ENCODE data around the gene CCDC106. TPM values are rescaled to one million over a fixed set of nuclear protein-coding genes. Genes with fewer than 3 reads are reported as not detected.

CCDC106 gene
- total RNA-seq, 4 donors from 2014 or later, result 1.8 to 24.1 (median 8.4) TPM

DNA sequence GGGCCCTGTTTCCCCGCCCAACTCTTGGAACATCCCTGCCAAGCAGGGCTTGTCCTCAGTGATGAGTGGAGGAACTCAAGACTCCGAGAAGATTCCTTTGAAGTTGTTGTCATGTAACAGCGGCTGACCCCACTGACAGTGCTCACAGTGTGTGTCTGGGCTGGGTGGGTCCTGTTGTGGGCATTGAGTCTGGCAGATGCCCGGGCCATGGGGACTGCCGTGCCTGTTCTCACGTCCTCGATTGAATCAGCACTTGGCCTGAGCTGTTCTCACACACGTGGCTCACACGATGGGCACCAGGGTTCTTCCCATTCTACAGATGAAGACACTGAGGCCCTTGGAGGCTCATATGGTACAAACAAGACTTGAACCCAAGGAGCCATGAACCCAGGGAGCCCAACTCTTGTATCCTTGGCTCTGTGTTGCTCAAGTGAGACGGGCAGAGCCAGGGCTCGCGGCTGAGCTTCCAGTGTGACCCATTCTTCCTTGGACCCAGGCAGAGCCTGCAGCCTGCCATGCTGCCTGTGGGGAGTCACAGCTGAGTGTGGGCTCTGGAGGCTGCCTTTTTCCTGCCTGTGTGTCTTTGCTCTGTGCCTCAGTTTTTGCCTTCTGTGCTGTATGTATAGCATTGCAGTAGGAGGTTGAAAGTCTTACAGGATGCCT, 18.5 kb downstream of the CCDC106 start:
- TF ChIP-seq, protein P1, sequence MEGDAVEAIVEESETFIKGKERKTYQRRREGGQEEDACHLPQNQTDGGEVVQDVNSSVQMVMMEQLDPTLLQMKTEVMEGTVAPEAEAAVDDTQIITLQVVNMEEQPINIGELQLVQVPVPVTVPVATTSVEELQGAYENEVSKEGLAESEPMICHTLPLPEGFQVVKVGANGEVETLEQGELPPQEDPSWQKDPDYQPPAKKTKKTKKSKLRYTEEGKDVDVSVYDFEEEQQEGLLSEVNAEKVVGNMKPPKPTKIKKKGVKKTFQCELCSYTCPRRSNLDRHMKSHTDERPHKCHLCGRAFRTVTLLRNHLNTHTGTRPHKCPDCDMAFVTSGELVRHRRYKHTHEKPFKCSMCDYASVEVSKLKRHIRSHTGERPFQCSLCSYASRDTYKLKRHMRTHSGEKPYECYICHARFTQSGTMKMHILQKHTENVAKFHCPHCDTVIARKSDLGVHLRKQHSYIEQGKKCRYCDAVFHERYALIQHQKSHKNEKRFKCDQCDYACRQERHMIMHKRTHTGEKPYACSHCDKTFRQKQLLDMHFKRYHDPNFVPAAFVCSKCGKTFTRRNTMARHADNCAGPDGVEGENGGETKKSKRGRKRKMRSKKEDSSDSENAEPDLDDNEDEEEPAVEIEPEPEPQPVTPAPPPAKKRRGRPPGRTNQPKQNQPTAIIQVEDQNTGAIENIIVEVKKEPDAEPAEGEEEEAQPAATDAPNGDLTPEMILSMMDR (IDR thresholded peaks at IDR 0.05; ENCODE audit: low read depth), result no peak

DNA sequence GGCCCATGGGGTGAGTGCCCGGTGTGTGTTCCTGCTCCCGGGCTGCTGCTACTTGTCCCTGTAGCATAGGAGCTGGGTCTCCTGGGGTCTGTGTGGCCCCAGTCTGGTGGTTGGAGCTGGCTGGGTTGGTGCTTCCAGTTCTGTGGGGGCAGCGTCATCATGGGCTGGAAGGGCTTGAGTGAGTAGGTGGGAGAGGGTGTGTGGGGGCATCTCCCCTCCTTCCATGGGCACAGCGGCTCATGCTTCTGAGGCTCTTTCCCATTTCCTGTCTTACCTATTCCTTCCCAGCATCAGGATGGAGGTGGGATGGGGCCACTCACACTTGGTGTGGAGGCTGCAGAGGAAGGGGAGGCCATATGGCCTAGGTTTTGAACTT, 19.0 kb downstream of the CCDC106 start:
- TF ChIP-seq, protein P1 (IDR thresholded peaks at IDR 0.05; ENCODE audit: low read depth), result no peak

DNA sequence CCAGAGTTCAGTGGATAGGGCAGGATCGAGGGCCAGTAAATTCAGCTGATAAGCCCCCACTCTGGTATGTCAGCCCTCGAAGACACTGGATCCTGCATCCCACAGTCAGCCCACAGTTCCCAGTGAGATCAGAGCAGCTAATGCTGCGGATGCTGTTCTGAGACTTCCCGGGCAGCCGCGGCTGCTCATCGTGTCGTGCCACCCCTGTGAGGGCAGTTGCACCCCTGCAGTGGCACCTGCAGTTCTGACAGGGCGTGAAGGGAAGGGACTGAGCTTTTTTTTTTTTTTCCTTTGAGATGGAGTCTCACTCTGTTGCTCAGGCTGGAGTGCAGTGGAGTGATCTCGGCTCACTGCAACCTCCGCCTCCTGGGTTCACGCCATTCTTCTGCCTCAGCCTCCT, 19.5 kb downstream of the CCDC106 start:
- TF ChIP-seq, protein P1 (IDR thresholded peaks at IDR 0.05; ENCODE audit: low read depth), result no peak

DNA sequence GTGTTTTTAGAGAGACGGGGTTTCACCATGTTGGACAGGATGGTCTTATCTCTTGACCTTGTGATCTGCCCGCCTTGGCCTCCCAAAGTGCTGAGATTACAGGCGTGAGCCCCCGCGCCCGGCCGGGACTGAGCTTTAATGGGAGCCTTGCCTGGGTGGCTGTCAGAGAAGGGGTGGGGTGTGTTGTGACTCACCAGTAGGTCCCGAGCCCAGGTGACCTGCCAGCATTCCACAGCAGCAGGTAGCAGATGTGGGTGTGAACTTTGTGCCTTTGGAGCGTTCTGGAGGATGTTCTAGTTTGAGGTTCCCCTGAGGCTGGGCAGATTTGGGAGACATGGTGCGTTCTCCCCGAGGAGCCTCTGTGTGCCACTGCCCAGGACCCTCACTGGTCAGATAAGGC, 19.9 kb downstream of the CCDC106 start:
- TF ChIP-seq, protein P1 (IDR thresholded peaks at IDR 0.05; ENCODE audit: low read depth), result no peak

DNA sequence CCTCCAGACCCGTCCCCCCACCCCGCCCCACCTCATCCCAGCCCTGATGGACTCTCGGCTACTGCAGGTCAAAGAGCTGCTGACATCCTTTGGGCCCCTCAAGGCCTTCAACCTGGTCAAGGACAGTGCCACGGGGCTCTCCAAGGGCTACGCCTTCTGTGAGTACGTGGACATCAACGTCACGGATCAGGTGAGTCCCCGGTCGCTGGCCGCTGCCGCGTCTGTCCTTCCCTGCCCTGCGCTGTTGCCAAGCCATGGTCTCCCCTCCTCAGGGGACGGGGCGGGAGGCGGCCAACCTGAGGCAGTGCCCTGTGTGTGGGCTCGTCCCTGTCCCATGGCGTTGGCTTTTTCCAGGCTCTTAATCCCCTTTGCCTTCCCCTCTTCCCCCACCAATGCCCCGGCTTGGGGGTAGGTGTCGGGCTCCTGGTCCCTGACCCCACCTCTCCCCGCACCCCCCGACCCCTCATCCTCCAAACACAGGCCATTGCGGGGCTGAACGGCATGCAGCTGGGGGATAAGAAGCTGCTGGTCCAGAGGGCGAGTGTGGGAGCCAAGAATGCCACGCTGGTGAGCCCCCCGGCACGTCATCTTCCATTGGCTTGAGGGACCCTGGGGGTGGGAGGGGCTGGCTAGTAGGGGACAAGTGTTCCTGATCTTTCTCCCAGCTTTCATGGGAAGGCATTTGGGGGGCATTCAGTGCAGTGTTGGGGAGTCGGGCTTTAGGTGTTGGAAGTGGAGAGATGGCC, 20.8 kb downstream of the CCDC106 start:
- TF ChIP-seq, protein P1 (IDR thresholded peaks at IDR 0.05; ENCODE audit: low read depth), result no peak

DNA sequence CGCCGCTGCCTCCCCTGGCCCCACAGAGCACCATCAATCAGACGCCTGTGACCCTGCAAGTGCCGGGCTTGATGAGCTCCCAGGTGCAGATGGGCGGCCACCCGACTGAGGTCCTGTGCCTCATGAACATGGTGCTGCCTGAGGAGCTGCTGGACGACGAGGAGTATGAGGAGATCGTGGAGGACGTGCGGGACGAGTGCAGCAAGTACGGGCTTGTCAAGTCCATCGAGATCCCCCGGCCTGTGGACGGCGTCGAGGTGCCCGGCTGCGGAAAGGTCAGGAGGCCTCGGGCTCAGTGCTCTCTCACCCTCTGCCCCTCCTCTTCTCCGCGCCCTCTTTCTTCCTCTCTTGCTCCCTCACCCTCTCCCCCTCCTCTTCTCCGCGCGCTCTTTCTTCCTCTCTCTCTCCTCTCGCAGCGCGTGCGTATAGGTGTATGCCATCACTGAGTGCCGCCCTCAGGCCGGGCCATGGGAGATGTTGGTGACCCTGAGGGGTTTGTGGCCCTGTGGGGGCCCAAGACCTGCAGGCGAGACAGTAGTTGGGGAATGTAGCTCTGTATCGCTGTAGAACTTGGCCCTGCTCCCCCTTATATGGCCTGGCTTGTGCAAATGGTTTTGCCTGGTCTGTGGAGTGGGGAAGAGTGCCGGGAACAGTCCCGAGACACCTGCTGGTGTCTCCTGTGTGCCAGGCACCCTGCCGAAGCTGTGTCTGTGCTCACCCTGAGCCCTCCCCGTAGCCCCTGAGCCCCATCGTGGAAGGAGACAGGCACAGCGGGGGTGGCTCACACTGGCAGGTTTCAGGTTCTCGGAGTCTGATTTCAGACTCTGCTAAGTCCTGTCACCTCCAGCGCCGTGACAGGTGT, 21.6 kb downstream of the CCDC106 start:
- TF ChIP-seq, protein P1 (IDR thresholded peaks at IDR 0.05; ENCODE audit: low read depth), result no peak

Data from subcutaneous adipose tissue (tissue), 4 donors.